ENCODE results near the gene DLGAP1.

The DLGAP1 gene

GRCh38 chr18:3510024-3510423, 945.1 kb downstream of the DLGAP1 start:
- DNase-seq, result no peak

GRCh38 chr18:3508576-3509549, 946.2 kb downstream of the DLGAP1 start:
- no peak for DNase-seq

GRCh38 chr18:3504637-3505036, 950.5 kb downstream of the DLGAP1 start:
- DNase-seq, result no peak

DNA sequence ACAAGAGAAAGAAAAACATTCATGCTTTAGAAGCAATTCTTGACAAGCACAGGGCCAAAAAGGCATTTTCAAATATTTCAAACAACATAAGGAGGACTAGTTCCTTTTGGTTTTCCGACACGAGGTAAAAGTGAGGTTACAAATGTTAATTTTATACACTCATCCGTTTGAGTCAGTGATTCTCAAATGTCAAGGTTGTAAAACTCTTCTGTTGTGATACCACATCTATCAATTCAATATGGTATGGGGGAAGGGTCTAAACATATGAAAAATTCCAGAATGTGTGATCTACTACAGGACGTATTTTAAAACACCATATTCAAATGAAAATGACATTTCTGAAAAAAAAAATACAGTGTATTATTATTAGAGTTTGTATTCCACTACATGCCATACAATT, 952.5 kb downstream of the DLGAP1 start:
- DNase-seq, result no peak

GRCh38 chr18:3500016-3500415, 955.1 kb downstream of the DLGAP1 start:
- no peak for DNase-seq

GRCh38 chr18:3499501-3499900, 955.6 kb downstream of the DLGAP1 start:
- DNase-seq, result no peak

- peak; percentile 8 for DNase-seq
Observed at GRCh38 chr18:3498698-3499471, 956.2 kb downstream of the DLGAP1 start.

- no peak for DNase-seq
Observed at GRCh38 chr18:3495691-3496430, 959.2 kb downstream of the DLGAP1 start.

- DNase-seq, result no peak
Observed at GRCh38 chr18:3494569-3494968, 960.5 kb downstream of the DLGAP1 start.

GRCh38 chr18:3494245-3494526, 960.9 kb downstream of the DLGAP1 start:
- DNase-seq, result no peak

DNA sequence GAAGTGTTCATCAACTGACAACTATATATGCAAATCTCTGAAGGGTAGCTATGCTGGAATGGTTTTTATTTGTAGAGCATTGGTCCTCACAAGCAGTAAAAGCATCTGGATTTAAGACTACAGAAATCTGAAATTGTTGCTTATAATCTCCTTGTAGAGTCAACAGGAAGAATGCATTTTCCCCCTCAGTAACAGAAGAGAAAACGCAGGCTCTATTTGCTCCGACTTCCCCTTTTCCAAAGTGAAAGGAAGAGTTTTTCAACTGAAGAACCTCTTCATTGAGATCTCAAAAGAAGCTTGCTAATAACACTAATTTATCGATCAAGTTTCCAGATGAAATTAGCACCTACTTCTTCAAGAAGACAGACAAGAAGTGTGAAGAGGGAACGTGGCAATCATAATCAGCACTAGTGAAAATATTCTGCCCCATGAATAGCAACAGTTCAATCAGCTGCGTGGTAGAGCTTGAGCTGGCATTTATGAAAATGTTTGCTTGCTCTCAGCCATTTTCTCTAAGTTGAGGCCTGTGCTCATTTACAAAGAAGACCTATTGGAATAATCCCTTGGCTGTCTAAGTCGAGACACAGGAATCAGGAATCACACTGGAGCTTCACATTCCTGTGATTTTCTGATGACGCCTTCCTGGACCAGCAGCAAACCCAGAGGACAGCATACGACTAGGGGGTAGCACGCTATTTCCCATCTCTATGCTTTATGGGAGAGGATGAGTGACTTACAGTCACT, 961.4 kb downstream of the DLGAP1 start:
- no peak for DNase-seq

GRCh38 chr18:3492721-3493120, 962.4 kb downstream of the DLGAP1 start:
- DNase-seq, result no peak

DNA sequence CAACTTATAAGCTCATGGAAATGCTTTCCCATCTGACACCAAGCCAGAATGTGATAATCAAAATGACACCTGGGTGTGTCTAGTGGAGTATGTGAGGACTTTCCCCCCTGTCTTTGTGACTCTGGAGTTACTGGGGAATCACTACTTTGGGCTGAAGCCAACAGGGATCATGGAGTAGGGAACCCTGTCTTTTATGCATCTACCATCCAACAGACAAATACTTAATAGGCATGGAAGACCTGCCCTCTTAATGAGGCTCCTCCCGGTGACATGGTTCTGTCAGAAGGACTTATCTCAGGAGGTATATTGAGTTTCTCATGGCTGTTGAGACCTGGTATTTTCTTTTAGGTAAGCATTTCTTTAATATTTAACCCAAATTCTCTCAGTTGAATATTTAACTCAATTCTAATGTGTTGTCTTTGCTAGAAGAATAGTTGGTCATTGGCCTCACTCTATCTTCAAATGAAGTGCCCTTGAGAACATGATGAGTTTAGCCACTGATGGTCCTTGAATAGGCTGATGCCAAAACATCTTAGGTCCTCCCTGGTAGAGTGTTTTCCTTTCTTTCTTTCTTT, 963.0 kb downstream of the DLGAP1 start:
- no peak for DNase-seq

- no peak for DNase-seq
Observed at GRCh38 chr18:3489462-3489861, 965.6 kb downstream of the DLGAP1 start.

GRCh38 chr18:3486512-3486911, 968.6 kb downstream of the DLGAP1 start:
- DNase-seq, result no peak

GRCh38 chr18:3485153-3486149, 969.7 kb downstream of the DLGAP1 start:
- no peak for DNase-seq

GRCh38 chr18:3482258-3482657, 972.8 kb downstream of the DLGAP1 start:
- no peak for DNase-seq

GRCh38 chr18:3481696-3482210, 973.4 kb downstream of the DLGAP1 start:
- no peak for DNase-seq

DNA sequence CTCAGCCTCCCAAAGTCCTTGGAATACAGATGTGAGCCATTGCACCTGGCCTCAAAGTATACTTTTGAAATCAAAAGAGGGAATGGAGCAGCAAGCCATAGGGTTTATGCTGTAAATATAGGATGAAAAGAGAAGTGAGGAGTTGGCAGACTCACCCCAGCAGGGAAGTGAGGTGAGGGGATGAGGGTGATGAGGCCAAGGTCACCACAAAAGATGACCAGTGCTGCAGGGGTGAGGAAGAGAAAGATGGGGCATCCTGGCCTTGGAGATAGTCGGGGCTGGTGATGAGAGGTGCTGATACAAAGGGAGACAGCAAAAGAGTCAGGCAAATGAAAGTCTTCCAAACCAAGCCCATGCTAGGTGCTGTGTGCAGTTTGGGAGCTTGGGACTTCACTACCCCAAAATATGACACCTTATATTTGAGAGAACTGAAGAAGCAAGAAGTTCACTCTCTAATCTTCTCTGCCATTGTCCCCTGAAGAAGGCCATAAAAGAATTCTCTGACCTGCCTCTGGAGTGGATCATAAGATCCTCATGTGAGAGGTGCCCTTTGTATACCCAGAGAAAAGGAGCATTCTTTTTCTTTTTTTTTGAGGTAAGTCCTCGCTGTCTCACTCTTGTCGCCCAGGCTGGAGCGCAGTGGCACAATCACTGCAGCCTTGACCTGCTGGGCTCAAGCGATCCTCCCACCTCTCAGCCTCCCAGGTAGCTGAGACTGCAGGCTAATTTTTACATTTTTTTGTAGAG, 974.1 kb downstream of the DLGAP1 start:
- no peak for DNase-seq

DNA sequence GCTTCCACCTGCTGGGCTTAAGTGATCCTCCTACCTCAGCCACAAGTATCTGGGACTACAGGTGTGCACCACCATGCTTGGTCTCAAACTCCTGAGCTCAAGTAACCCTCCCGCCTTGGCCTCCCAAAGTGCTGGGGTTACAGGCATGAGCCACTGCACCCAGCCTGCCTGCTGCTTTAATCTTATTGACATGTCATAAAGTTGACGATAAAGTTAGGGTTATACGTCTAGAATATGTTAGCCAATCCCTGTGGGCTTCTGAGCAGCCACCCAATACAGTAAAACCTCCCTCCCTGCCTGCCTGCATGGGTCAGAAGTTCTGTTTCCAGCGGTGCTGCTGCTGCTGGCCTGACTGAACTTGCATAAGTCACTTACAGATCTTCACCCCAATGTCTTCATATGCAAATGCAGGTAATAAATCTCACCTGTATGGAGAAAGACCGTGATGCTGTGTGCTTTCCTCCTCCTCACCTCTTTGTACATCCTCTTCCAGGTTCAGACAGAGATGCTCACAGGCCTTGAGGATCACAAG, 975.1 kb downstream of the DLGAP1 start:
- DNase-seq, result no peak

Measured in stimulated activated CD4-positive, alpha-beta T cell treated with anti-CD3 and anti-CD28 coated beads, Interleukin-12 subunit alpha, Interleukin-12 subunit beta, amount 100 ng/mL, for 4 hours (primary cell).